ENCODE data around the gene BRD1.

DNA sequence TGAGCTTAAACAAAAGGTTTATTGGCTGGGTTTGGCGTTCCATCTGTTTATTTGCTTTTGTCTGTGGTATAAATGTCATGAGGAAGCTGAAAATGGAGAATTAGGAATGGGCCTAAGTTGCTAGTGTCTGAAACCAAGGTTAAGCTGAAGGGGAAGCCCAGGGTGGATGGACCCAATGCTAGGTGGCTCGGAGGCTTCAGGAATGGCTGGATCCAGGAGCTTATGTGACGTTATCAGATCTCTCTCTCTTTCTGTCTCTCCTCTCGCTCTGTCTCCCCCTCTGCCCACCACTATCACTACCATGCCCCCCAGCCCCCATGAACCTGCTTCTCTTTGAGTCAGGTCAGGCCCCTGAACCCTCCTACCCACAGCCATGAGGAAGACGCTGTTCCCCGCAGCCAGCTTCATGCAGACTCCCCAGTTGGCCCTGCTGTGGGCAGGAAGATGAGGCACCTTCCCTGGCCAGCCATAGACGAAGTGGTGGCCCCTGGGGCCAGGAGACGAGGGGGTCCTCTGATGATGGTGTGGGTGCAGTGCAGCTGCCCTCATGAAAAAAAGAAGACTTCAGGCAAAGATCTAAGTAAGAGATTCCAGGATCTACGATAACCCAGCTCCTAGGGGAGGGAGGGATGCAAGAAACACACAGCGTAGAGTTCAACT, 101.5 kb downstream of the BRD1 start:
- TF ChIP-seq POLR2AphosphoS5 (IDR thresholded peaks at IDR 0.05; ENCODE audit: low read depth, low read length) (no peak), TAF1 (IDR thresholded peaks at IDR 0.05; ENCODE audit: low read depth, low read length) (no peak), POLR2A (IDR thresholded peaks at IDR 0.05; ENCODE audit: low read depth, low read length) (no peak)
